Ureter (tissue), 1 donor: ENCODE results near the gene PPP1R27. TPM values are rescaled to one million over a fixed set of nuclear protein-coding genes. Genes with fewer than 3 reads are reported as not detected.
A peak's percentile ranks its signal among the peaks of the same experiment; 100 is the strongest.

Source experiments
- DNase-seq: peaks from one replicate; pipeline ENCODE4 v3.0.0-alpha.2; 2020; ENCODE audit warnings: low spot score
- total RNA-seq: library from RNA; stranded (reverse); gene quantifications from one replicate; pipeline ENCODE4 v1.2.4, GENCODE V29; 2023
- donor health status: DM: yes; HTN: yes; CAD: no.

Gene PPP1R27
- total RNA-seq, 1 donor from 2014 or later: not detected

DNA sequence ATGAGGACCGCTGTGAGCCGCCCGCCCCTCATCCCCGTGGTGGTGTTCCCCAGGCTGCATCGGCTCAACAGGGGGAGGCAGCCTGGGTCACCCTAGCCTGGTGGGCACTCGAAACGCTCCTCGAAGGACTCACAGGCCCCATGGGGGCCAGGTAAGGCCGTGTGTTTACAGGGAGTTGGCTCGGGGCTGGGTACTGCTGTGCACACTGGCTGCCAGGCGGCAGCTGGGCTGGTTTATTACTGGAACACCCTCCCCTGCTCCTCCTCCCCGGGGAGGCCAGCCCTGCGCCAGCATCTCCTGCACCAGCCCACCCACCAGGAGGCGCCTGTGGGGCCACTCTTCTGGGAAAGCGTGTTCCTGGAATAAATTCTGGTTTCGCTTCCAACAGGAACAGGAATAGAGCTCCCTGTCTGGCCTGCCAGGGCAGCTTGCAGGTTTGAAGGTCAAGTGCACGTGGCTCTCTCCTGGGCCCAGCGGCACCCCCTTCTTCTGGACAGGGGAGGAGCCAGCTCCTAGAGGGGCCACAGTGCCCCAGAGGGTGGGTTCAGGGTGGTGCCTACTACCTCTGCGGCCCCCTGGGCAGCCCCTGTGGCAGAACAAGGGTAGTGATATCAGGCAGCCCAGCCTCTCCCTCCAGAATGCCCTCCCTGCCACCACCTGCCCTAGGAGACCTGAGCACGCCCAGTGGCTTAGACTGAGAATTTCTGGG is 13.1 kb downstream of the PPP1R27 start:
- DNase-seq: peak; percentile 87

DNA sequence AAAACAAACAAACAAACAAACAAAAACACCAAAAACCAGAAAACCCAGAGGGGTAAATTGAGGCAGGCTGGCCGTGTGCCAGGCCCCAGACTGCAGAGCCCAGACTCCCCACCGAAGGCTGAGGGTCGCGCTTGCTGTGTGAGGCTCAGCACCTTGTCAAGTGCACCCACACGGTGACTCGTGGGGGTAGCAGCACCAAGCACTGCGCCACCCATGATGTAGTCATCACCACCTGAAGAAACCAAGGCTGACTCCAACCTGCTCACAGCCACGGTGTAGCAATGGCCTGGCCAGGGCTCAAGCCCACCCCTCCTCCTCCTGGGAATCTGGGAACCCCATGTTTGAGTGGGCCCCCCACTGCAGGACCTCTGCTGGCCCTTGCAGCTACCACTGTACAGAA is 13.7 kb downstream of the PPP1R27 start:
- DNase-seq: no peak

GRCh38 chr17:81819708-81820107 is 15.1 kb downstream of the PPP1R27 start:
- DNase-seq: no peak

DNA sequence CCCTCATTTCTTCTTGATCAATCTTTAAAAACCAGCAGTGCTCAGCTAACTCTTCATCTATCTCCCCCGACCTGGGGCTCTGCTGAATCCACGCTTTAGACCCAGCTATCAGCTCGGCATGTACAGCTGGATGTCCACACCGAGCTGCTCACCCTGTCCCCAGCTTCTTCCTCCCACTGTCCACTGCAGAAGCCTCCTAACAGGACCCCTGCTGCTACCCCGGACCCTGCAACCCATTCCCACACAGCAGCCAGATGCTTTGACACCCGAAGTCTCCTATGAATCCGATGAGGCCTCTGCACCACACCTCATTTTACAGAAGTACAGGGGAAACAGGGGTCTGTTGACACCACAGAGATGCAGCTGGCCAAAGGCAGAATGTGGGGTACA is 17.1 kb downstream of the PPP1R27 start:
- no peak for DNase-seq

DNA sequence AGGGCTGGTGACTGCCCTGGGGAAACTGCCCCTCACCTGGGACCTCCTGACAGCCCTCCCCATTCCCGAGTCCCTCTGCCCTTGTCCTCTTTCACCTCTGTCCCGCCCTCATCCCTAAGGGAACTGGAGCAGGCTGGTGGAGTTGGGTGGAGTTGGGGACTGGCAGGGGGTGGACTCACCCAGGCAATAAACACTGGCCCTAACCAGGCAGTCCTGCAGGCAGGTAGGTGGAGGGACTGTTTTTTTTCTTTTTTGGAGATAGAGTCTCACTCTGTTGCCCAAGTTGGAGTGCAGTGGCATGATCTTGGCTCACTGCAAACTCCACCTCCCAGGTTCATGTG is 19.2 kb downstream of the PPP1R27 start:
- no peak for DNase-seq

DNA sequence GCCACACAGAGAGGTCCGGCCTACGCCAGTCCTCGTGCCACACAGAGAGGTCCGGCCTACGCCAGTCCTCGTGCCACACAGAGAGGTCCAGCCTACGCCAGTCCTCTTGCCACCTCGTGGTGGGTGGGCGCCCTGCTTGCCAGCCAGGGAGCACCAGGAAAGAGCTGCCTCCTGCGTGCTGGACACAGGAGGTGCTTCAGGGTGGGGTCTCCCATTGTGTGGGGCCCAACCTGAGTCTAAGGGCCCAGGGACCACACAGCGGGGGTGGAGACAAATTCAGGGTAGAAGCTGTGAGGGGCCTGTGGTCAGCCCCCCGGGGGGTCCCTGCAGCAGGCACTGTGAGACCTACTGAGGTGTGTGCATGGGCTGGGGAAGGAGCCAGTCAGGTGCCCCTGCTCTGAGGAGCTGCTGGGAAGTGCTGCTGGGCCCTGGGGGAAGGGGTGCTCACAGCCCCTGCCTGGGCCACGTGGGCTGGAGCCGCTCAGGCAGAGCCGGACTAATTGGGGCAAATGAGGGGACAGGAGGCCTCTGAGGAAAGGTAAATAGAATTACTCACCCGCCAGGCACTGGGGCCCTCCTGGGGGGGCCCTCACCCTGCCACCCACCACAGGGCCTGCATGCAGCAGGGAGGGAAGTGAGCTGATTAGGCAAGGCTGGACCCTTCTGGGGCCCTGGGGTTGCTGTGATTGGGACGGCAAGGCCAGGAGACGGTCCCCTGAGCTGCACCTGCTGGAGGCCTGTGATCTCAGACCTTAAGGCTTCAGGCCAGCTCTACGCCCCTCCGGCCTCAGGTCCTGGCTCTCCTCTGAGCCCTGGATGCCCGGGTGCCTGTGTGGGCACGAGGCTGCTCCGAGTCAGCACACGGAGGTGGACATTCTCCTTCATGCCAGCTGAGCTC is 19.9 kb downstream of the PPP1R27 start:
- DNase-seq: no peak

- no peak for DNase-seq
These were observed 20.8 kb downstream of the PPP1R27 start for GRCh38 chr17:81813861-81814683.

GRCh38 chr17:81813371-81813684 is 21.5 kb downstream of the PPP1R27 start:
- no peak for DNase-seq

GRCh38 chr17:81812571-81813370 is 22.1 kb downstream of the PPP1R27 start:
- no peak for DNase-seq

- no peak for DNase-seq
These were observed 22.9 kb downstream of the PPP1R27 start for GRCh38 chr17:81811705-81812570.

DNA sequence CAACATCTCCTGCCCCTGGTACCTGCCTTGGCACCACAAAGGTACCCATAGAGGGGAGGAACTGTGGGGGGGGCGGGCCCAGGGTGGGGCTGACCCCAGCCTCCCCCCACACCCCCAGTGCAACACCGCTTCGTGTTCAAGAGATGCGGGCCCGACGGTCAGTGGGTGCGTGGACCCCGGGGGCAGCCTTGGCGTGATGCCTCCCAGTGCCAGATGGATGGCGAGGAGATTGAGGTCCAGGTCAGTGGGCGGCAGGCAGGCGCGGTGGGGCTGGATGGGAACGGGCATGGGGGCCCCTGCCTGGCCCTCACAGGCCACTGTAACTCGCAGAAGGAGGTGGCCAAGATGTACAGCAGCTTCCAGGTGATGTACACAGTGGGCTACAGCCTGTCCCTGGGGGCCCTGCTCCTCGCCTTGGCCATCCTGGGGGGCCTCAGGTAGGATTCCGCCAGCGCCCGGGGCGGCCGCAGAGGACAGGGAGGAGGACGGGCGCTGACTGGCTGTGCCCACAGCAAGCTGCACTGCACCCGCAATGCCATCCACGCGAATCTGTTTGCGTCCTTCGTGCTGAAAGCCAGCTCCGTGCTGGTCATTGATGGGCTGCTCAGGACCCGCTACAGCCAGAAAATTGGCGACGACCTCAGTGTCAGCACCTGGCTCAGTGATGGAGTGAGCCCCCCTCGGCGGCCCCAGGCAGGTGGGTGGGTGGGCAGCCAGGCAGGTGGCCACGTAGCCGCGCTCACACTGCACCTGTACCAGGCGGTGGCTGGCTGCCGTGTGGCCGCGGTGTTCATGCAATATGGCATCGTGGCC is 23.8 kb downstream of the PPP1R27 start:
- DNase-seq: no peak

DNA sequence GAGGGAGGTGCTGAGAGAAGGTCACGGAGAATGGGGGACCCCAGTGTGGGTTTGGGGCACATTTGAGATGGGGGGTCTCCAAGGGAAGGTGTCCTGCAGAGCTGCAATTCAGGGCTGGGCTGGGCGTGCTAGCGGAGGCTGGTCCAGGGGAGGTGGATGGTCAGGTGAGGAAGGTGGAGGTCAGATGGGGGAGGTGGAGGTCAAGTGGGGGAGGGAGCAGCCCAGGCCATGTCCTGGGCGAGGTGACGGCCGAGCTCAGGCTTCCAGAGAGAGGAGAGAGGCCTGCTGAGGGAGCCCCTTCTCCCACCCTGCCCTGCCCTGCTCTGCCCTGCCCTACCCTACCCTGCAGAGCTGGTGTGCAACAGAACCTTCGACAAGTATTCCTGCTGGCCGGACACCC is 24.4 kb downstream of the PPP1R27 start:
- DNase-seq: no peak

GRCh38 chr17:81809556-81809998 is 25.3 kb downstream of the PPP1R27 start:
- DNase-seq: no peak

- DNase-seq: no peak
These were observed 25.9 kb downstream of the PPP1R27 start for GRCh38 chr17:81808778-81809555.

DNA sequence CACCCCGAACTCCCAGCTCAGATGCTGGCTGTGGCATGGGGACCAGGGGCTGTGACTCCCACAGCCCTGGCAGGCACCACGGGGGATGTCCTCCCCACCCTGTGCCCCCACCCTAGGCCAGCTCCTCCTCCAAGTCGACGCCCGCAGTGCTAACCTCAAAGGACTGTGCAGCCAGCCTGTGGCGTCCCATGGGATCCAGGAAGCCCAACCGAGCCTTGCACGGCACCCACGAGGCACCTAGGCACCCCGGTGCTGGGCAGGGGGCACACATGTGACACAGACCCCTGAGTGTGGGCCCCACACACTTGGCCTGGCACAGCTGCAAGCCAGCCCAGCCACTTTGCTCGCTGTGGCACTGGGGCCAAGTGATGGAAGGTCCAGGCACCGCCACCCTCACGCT is 27.0 kb downstream of the PPP1R27 start:
- no peak for DNase-seq

DNA sequence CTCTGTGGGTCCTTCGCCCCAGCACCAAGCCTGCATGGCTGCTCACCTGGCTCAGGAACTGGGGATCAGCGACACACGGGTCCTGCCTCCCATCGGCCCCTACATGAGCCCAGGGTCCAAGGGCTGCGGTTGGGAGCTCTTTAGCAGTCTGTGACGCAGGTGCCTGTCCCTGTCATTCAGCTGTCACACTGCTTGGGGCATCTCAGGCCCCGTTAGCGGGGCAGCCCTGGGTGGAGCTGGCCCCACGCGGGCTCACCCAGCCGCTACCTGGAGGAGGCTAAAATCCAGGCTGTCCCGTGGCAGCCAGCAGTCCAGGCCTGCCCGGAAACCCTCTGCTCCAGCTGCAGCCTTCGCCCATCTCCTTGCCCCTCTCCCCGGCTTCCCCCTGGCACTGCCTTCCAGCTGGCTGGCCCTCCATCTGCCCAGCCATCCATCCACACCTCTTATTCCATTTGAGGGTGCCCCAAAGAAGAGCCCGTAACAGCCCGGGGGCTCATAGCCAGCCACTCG is 27.6 kb downstream of the PPP1R27 start:
- no peak for DNase-seq

DNA sequence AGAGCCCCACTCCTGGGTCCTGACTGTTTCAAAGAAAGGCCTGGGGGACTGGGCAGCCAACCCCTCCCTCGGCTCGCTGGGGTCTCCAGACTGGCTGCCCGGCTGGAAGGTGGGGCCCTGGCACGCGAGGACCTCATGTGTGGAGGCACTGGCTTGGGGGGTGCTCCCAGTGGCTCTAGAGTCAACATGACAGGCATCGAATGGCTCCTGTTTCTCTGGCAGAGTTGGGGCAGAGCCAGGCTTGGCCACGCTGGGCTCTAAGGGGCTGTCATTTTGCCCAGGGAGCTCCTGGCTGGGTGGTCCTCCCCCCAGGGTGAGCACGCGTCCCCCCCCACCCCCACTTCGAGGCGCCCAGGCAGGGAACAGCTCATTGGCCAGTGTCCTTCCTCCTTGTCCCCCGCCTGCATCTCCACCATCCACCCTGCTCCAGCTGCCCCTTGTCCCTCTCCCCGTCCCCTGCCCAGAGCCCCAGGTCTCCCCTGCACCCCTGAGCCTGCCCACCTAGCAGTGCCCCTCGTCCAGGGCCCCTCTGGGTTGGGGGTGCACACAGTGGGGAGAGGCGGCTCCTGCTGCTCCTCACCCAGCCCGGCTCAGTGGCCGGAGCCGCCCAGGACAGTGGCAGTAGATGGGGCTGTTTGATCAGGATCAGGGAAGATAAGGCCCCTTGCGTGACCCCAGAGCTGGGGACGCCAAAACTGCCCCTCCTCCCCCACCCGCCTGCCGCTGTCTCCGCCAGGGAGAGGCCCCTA is 28.2 kb downstream of the PPP1R27 start:
- DNase-seq: no peak
